Prostate gland (tissue), 2 donors: ENCODE results near the gene TRAFD1. TPM values are rescaled to one million over a fixed set of nuclear protein-coding genes. Genes with fewer than 3 reads are reported as not detected.

Experiments used
- DNase-seq: peaks from one replicate; pipeline ENCODE4 v3.0.0-alpha.2; 2019; ENCODE audit warnings: low spot score
- H3K27ac ChIP-seq, 2 donors: fragments of 200-600 bp; sonication (generic); 2 replicates each; pipeline ENCODE4 v1.5.1; 2017 to 2019
- H3K27me3 ChIP-seq: fragments of 200-600 bp; sonication (generic); replicated peaks from 2 replicates; pipeline ENCODE4 v1.5.1; 2019; ENCODE audit not compliant: insufficient read depth
- H3K36me3 ChIP-seq, 2 donors: fragments of 200-600 bp; sonication (generic); 1 replicate in 1 of 2; 2 replicates in 1 of 2; pipeline versions ENCODE4 v1.5.1 to v1.8.1; 2017 to 2019
- H3K4me1 ChIP-seq: fragments of 200-600 bp; sonication (generic); replicated peaks from 2 replicates; pipeline ENCODE4 v1.5.1; 2019
- H3K4me3 ChIP-seq, 2 donors: fragments of 200-600 bp; sonication (generic); 2 replicates each; pipeline ENCODE4 v1.5.1; 2017 to 2019
- H3K9me3 ChIP-seq: fragments of 200-600 bp; sonication (generic); 2 replicates; pipeline ENCODE4 v1.5.1; 2017
- POLR2A ChIP-seq: fragments of 450-650 bp; IDR thresholded peaks from one replicate; pipeline ENCODE4 v1.6.1; 2016; ENCODE audit warnings: antibody characterized with exemption, mild to moderate bottlenecking
- POLR2AphosphoS5 ChIP-seq: sonication (generic); formaldehyde crosslinking; IDR thresholded peaks from one replicate; pipeline ENCODE4 v1.6.1; 2017; ENCODE audit warnings: antibody characterized with exemption
- WGBS: methylation state at CpG from one replicate; pipeline ENCODE4 v1.1.5; 2018; 5-methylcytosine and 5-hydroxymethylcytosine counted together
- intact Hi-C: fragments of 100-400 bp; cut with DNase I; formaldehyde crosslinking; loops from one replicate; pipeline ENCODE4 v1.14.2; 2022
- total RNA-seq, 2 donors: library from RNA; depleted of rRNA; stranded (reverse); fragments of >200 nt; gene quantifications; one replicate each; pipeline ENCODE4 v1.1.0, GENCODE V29; 2016
- TF ChIP-seq, protein P1 (sequence below), 4 experiments: fragments of 200-600 bp in 2 of 4; fragments of 450-650 bp in 2 of 4; sonication (generic) in 2 of 4; IDR thresholded peaks; 1 replicate in 3 of 4; 2 replicates in 1 of 4; pipeline ENCODE4 v1.5.1; 2016 to 2019; ENCODE audit warnings: antibody characterized with exemption in 4 of 4, mild to moderate bottlenecking in 2 of 4, moderate library complexity in 2 of 4

TRAFD1 gene
- total RNA-seq, 2 donors from 2014 or later = 44.8 to 56.4 TPM

DNA sequence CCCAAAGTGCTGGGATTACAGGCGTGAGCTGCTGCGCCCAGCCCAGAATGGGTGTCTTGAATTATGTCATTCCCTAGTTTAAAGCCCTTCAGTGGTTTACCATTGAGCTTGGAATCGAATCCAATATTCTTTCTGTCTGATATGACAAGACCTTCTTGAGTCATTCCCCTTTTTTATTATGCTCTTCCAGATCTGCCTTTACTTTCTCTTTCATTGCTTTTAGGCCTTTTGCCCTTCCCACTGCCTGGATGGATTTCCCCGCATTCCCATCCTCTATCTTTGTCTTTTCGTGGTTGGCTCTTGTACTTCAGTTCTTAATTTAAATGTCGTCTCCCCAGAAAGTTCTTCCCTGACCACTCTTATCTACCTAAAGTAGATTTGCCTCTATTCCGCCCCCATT is 1.6 kb downstream of the TRAFD1 start:
- intact Hi-C loops = no loop called here
- TF ChIP-seq POLR2A (no peak), POLR2AphosphoS5 (no peak)
- TF ChIP-seq, protein P1, sequence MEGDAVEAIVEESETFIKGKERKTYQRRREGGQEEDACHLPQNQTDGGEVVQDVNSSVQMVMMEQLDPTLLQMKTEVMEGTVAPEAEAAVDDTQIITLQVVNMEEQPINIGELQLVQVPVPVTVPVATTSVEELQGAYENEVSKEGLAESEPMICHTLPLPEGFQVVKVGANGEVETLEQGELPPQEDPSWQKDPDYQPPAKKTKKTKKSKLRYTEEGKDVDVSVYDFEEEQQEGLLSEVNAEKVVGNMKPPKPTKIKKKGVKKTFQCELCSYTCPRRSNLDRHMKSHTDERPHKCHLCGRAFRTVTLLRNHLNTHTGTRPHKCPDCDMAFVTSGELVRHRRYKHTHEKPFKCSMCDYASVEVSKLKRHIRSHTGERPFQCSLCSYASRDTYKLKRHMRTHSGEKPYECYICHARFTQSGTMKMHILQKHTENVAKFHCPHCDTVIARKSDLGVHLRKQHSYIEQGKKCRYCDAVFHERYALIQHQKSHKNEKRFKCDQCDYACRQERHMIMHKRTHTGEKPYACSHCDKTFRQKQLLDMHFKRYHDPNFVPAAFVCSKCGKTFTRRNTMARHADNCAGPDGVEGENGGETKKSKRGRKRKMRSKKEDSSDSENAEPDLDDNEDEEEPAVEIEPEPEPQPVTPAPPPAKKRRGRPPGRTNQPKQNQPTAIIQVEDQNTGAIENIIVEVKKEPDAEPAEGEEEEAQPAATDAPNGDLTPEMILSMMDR (IDR thresholded peaks at IDR 0.05) = no peak
- H3K27me3 ChIP-seq = no peaks in the 10 kb centered on the region
- no peaks in the 10 kb centered on the region for H3K9me3 ChIP-seq
- peaks cover 19% of the 10 kb centered on the region for H3K4me1 ChIP-seq
- H3K4me3 ChIP-seq = peak overlapping the region in 1 of 2 donors; percentile 91
- 85% methylated on average over 7 of the region's 7 CpGs for WGBS
- H3K36me3 ChIP-seq = no peaks in the 10 kb centered on the region
- DNase-seq = no peak
- peak overlapping the region in 1 of 2 donors; percentile 95 for H3K27ac ChIP-seq

DNA sequence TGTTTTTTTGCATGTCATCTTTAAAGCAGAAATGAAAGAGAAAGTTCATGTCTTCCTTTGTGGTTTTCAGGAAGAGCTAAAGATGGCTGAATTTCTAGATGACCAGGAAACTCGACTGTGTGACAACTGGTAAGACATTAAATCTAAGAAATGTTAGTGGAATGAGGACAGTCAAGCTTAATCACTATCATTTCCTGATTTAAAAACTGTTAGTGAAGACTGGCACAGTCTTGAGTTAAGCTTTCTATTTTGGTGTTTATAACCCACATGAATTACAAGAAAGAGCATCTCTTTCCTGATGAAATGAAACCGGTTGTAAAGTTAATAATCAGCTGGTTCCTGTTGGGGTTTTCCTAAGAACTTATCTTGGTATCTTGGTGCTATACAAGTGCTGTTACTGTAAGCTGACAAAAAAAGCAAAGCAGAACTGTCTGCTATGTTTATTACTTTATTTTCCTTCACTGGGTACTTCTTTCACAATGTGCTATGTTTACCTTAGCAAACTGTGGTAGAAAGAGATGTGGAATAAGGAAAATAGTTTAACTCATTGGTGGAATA is 5.2 kb downstream of the TRAFD1 start:
- TF ChIP-seq POLR2A = no peak
- TF ChIP-seq, protein P1 (IDR thresholded peaks at IDR 0.05) = no peak
- peak; percentile 65 for TF ChIP-seq POLR2AphosphoS5
- Histone ChIP-seq H3K27me3 (no peaks in the 10 kb centered on the region), H3K4me3 (no peak overlapping the region), H3K27ac (peak overlapping the region; percentile 55 to 95), H3K36me3 (peaks cover 0 to 3% of the 10 kb centered on the region in 2 donors), H3K4me1 (peaks cover 19% of the 10 kb centered on the region), H3K9me3 (no peaks in the 10 kb centered on the region)
- WGBS = 2% methylated on average over 2 of the region's 2 CpGs
- DNase-seq = no peak
- intact Hi-C loops = no loop called here

DNA sequence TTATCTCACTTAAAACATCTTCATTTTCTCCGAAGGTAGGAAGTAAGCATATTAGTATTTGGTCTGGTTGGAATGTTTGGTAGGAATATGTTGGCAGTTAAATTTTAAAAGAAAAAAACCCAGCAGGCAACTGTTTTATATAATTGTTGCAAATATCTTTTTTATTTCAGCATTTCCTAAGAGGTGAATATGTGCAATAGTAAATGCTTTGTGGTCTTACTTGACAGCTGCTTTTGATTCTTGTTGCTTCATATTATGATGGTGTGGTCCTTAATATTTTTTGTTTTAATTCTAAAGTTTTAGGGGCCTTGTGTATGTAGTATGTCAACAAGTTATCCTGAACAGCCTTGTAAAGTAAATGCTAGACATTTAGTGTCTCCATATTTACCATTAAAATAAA is 6.3 kb downstream of the TRAFD1 start:
- H3K4me1 ChIP-seq = peaks cover 19% of the 10 kb centered on the region
- no peak for DNase-seq
- no peaks in the 10 kb centered on the region for H3K27me3 ChIP-seq
- H3K36me3 ChIP-seq = peaks cover 0 to 4% of the 10 kb centered on the region in 2 donors
- TF ChIP-seq, protein P1 (IDR thresholded peaks at IDR 0.05) = no peak
- TF ChIP-seq POLR2AphosphoS5 (no peak), POLR2A (no peak)
- H3K27ac ChIP-seq = peak overlapping the region in 1 of 2 donors; percentile 95
- intact Hi-C loops = no loop called here
- no peaks in the 10 kb centered on the region for H3K9me3 ChIP-seq
- H3K4me3 ChIP-seq = no peak overlapping the region
- 60% methylated on average over 1 of the region's 1 CpG for WGBS

DNA sequence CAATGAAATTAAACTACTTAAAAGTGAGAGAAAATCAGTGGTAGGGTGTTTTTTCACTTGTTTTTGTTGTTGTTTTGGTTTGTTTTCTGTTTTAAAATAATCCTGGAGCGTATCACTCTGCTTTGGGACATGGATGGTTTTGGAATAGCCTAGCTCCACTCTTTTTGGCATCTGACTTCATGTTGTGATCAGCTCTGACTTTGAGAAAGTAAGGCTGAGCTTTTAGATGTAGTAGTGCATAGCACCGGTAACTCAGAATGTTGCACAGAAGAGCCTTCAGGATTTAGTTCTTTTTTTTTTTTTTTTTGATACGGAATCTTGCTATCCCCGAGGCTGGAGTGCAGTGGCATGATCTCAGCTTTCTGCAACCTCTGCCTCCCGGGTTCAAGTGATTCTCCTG is 8.1 kb downstream of the TRAFD1 start:
- no peaks in the 10 kb centered on the region for H3K9me3 ChIP-seq
- no peaks in the 10 kb centered on the region for H3K27me3 ChIP-seq
- peak overlapping the region in 1 of 2 donors; percentile 63 for H3K27ac ChIP-seq
- intact Hi-C loops = no loop called here
- peaks cover 0 to 10% of the 10 kb centered on the region in 2 donors for H3K36me3 ChIP-seq
- WGBS = 92% methylated on average over 5 of the region's 5 CpGs
- no peak overlapping the region for H3K4me3 ChIP-seq
- TF ChIP-seq POLR2AphosphoS5 (no peak), POLR2A (no peak)
- TF ChIP-seq, protein P1 (IDR thresholded peaks at IDR 0.05) = no peak
- peaks cover 19% of the 10 kb centered on the region for H3K4me1 ChIP-seq
- no peak for DNase-seq

DNA sequence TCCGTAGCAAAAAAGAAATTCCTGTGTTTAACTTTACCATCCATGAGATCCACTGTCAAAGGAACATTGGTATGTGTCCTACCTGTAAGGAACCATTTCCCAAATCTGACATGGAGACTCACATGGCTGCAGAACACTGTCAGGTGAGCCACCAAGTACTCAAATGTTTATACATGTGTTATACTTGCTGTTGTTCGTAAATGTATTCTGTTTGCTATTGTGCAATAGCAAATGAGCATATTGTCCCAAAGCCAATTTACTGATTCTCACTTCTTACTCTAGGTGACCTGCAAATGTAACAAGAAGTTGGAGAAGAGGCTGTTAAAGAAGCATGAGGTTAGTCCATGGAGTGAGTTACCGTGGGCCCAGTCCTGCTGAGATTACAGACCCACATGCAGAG is 9.4 kb downstream of the TRAFD1 start:
- TF ChIP-seq POLR2AphosphoS5 = peak; percentile 65
- TF ChIP-seq, protein P1 (IDR thresholded peaks at IDR 0.05) = no peak
- no peak for TF ChIP-seq POLR2A
- H3K36me3 ChIP-seq = peaks cover 0 to 11% of the 10 kb centered on the region in 2 donors
- H3K27me3 ChIP-seq = no peaks in the 10 kb centered on the region
- H3K9me3 ChIP-seq = no peaks in the 10 kb centered on the region
- H3K4me1 ChIP-seq = peaks cover 15% of the 10 kb centered on the region
- peak; percentile 26 for DNase-seq
- intact Hi-C loops = no loop called here
- 76% methylated on average over 3 of the region's 3 CpGs for WGBS
- peak overlapping the region; percentile 51 to 63 for H3K27ac ChIP-seq
- no peak overlapping the region for H3K4me3 ChIP-seq
